GM12873 (cell line): Measurements from ENCODE around the gene SPTBN4.

Experiments
- TF ChIP-seq, protein P1 (sequence below): IDR thresholded peaks from 2 replicates; pipeline ENCODE4 v1.5.1; 2012; ENCODE audit warnings: low read depth, mild to moderate bottlenecking, moderate library complexity, low read length, control low read depth; ENCODE audit not compliant: insufficient read depth; ENCODE audit errors: missing control alignments

The SPTBN4 gene

GRCh38 chr19:40567040-40567749 lies 100.4 kb downstream of the SPTBN4 start:
- TF ChIP-seq, protein P1, sequence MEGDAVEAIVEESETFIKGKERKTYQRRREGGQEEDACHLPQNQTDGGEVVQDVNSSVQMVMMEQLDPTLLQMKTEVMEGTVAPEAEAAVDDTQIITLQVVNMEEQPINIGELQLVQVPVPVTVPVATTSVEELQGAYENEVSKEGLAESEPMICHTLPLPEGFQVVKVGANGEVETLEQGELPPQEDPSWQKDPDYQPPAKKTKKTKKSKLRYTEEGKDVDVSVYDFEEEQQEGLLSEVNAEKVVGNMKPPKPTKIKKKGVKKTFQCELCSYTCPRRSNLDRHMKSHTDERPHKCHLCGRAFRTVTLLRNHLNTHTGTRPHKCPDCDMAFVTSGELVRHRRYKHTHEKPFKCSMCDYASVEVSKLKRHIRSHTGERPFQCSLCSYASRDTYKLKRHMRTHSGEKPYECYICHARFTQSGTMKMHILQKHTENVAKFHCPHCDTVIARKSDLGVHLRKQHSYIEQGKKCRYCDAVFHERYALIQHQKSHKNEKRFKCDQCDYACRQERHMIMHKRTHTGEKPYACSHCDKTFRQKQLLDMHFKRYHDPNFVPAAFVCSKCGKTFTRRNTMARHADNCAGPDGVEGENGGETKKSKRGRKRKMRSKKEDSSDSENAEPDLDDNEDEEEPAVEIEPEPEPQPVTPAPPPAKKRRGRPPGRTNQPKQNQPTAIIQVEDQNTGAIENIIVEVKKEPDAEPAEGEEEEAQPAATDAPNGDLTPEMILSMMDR: no peak

DNA sequence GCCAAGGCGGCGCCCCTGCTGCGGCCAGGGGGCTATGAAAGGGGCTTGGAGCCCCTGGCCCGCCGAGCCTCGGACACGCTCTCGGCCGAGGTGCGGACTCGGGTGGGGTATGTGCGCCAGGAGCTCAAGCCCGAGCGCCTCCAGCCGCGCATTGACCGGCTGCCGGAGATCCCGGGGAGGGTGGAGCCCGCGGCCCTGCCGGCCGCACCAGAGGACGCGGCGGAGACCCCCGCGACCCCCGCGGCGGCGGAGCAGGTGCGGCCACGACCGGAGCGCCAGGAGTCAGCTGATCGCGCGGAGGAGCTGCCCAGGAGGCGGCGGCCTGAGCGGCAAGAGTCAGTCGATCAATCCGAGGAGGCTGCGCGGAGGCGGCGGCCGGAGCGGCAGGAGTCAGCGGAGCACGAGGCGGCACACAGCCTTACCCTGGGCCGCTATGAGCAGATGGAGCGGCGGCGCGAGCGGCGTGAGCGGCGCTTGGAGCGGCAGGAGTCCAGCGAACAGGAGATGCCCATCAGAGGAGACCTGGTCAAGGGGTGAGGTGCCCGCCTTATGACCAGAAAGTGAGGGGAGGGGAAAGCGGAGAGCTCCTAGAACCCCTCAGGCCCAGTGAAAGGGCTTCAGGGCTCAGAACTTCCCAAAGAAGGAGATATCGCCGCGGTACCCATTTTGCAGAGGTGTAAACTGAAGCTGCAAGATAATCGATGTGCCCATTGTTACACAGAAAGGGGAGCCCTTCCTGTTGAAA lies 101.1 kb downstream of the SPTBN4 start:
- TF ChIP-seq, protein P1: no peak

GRCh38 chr19:40570313-40571004 lies 103.7 kb downstream of the SPTBN4 start:
- TF ChIP-seq, protein P1: no peak

DNA sequence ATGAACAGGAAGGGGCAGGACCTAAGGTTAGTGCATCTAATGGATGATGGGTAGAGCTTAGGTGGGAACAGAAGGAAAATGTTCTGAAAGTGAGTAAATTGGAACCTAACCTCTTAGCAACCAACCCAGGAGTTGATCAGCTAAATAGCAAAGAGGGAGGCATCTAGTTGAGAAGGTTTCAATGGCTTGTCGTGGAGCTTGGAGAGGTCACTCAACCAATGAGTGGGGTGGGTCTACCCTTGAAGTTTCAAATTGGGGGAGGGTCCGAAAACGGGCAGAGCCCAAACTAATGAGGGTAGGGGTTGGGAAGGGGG lies 104.2 kb downstream of the SPTBN4 start:
- TF ChIP-seq, protein P1: no peak

DNA sequence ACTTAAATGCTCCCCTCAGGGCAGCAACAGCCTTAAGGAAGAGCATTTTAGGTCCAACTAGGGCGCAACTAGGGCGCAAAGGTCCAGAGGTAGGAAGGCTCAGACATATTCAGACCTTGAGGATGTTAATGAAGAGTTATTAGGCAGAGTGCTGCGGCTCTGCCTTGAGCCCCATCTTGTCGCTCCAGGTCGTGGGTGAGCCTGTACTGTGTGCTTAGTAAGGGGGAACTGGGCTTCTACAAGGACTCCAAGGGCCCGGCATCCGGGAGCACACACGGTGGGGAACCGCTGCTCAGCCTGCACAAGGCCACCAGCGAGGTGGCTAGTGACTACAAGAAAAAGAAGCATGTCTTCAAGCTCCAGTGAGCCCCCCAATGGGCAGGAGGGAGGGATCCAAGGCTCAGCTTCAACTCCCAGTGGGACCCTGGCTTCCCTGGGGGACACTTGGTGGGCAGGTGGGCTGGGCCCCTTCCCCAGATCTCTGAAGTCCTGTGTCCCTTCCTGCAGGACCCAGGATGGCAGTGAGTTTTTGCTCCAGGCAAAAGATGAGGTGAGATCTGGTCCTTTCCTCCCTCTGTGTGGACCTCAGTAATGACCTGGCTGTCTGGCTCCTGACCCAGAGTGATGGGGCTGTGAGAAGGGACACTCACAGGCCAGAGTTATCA lies 105.2 kb downstream of the SPTBN4 start:
- TF ChIP-seq, protein P1: no peak

GRCh38 chr19:40575326-40575725 lies 108.5 kb downstream of the SPTBN4 start:
- TF ChIP-seq, protein P1: no peak

DNA sequence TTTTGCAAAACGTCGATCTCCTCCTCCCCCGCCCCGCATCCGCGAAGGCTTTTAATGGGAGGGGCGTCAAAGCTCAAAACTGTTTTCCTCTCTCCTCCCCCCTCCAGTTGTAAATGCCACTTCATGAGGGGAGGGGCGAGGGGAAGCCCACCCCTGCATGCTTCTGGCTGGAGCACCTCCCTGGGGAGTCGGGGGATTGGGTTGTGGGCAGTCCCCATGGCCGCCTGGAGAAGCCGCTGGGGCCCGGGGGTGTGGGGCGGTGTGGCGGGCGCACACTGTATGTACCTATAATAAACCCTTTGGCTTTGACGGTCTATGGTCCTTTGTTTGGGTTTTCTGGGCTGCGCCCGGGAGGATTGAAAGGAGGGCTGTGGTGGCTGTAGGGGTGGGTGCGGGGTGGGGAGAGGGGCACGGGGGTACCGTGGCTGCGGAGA lies 109.4 kb downstream of the SPTBN4 start:
- TF ChIP-seq, protein P1: no peak
